Measurements from ENCODE around the gene SLC25A38. TPM values are rescaled to one million over a fixed set of nuclear protein-coding genes. Genes with fewer than 3 reads are reported as not detected.

SLC25A38 gene
- total and polyA plus RNA-seq, 9 of the 15 experiments (the other 6 are each of a cell fraction or from before 2014, with no cell fraction given) = 13.5 to 51.1 (median 30.6) TPM

GRCh38 chr3:39406368-39407258 is 23.4 kb downstream of the SLC25A38 start, which contains the start of gene RPSA (continued):
- TF ChIP-seq IRF1 (CRISPR knock-in tag; IDR thresholded peaks at IDR 0.05; ENCODE audit: borderline replicate concordance) (peak; percentile 91; the same call in 1 of the 2 replicates), ZNF318 (IDR thresholded peaks at IDR 0.05; ENCODE audit: borderline replicate concordance in 1 of 2, low read depth in 1 of 2) (no peak; a peak in 1 of 4 replicates), RNF2 (IDR thresholded peaks at IDR 0.05) (peak; percentile 83), ZNF354B (CRISPR knock-in tag; IDR thresholded peaks at IDR 0.05) (no peak; the same call in 1 of the 2 replicates), PATZ1 (CRISPR knock-in tag; IDR thresholded peaks at IDR 0.05; ENCODE audit: borderline replicate concordance) (no peak), ZC3H8 (IDR thresholded peaks at IDR 0.05) (0 out of 2 replicates have a peak, but pooled peaks have one; percentile 85), FOXK1 (CRISPR knock-in tag; IDR thresholded peaks at IDR 0.05; ENCODE audit: borderline replicate concordance) (peak; percentile 91; the same call in 1 of the 2 replicates), RNF219 (CRISPR knock-in tag; IDR thresholded peaks at IDR 0.05) (no peak), KLF16 (IDR thresholded peaks at IDR 0.05) (no peak), ZNF699 (CRISPR knock-in tag; IDR thresholded peaks at IDR 0.05; ENCODE audit: insufficient replicate concordance) (no peak)

Measured in K562 (cell line).